ENCODE results near the gene PNO1. TPM values are rescaled to one million over a fixed set of nuclear protein-coding genes. Genes with fewer than 3 reads are reported as not detected.
A peak's percentile ranks its signal among the peaks of the same experiment; 100 is the strongest.

PNO1 gene
- total RNA-seq, 1 donor from 2014 or later, result 20.6 TPM

DNA sequence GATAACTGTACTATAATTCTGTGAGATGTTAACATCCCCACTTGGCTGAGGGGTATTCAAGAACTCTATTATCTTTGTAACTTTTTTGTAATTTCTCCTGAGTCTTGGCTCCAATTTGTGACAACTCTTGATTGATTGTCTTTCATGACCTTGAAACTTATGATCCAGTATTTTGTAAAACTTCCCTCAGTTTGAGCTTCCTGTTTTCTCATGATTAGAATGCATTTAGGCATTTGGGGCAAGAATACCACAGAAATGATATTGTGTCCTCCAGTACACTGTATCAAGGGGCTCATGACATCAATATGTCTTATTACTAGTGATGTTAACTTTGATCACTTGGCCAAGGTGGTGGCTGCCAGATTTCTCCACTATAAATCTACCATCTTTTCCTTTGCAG is 37.4 kb downstream of the PNO1 start:
- no peak overlapping the region for H3K4me3 Mint-ChIP-seq
- Histone ChIP-seq H4K20me1 (ENCODE audit: low read depth) (peaks cover 82% of the 10 kb centered on the region), H3K9me3 (ENCODE audit: low read depth) (no peaks in the 10 kb centered on the region), H3K4me1 (no peaks in the 10 kb centered on the region), H3K79me2 (ENCODE audit: low read depth) (peaks cover 99% of the 10 kb centered on the region), H3F3A (ENCODE audit: low read depth) (peaks cover 25% of the 10 kb centered on the region), H3K4me2 (no peak overlapping the region), H2AFZ (replicated peaks) (no peak overlapping the region), H3K4me3 (no peak overlapping the region), H3K27me3 (no peaks in the 10 kb centered on the region), H3K27ac (no peak overlapping the region), H3K36me3 (no peaks in the 10 kb centered on the region), H3K9ac (no peak overlapping the region)
- no peak overlapping the region for H3K27ac Mint-ChIP-seq
- H3K4me1 Mint-ChIP-seq, result no peaks in the 10 kb centered on the region
- no peak for DNase-seq (ENCODE audit: low spot score)
- H3K9me3 Mint-ChIP-seq, result no peaks in the 10 kb centered on the region
- peaks cover 3% of the 10 kb centered on the region for H3K36me3 Mint-ChIP-seq
- TF ChIP-seq EZH2phosphoT487 (IDR thresholded peaks at IDR 0.05), result no peak
- TF ChIP-seq EZH2 (IDR thresholded peaks at IDR 0.05), result no peak
- TF ChIP-seq, protein P1, sequence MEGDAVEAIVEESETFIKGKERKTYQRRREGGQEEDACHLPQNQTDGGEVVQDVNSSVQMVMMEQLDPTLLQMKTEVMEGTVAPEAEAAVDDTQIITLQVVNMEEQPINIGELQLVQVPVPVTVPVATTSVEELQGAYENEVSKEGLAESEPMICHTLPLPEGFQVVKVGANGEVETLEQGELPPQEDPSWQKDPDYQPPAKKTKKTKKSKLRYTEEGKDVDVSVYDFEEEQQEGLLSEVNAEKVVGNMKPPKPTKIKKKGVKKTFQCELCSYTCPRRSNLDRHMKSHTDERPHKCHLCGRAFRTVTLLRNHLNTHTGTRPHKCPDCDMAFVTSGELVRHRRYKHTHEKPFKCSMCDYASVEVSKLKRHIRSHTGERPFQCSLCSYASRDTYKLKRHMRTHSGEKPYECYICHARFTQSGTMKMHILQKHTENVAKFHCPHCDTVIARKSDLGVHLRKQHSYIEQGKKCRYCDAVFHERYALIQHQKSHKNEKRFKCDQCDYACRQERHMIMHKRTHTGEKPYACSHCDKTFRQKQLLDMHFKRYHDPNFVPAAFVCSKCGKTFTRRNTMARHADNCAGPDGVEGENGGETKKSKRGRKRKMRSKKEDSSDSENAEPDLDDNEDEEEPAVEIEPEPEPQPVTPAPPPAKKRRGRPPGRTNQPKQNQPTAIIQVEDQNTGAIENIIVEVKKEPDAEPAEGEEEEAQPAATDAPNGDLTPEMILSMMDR (IDR thresholded peaks at IDR 0.05), result no peak
- no peaks in the 10 kb centered on the region for H3K27me3 Mint-ChIP-seq (ENCODE audit: insufficient read depth, low read depth)

DNA sequence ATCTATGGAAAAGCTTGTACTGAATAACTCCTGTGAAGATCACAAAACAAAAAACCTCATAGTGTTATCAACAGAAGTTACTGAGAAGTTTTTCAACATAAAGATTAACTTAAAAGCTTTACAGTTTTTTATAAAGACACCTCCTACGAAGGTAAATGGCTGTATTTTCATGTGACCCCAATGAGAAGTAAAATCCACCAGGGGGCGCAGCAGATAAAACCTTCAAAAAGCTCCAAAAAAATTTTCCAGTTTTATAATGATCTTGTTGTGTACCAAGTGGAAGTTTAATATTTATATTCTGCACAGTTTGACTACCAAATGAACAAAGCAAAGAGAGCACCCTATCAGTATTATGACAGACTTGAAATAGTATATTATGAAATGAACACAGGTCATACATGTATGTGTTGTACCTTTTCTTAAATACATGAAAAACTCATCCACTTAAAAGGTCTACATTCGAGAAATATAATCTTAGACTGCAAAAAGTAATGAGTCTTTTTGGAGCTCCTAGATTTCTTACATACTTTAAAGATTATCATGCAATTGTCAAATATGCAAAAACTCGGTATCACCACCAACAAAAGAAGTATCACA is 38.5 kb downstream of the PNO1 start:
- DNase-seq (ENCODE audit: low spot score), result peak; percentile 50
- Mint-ChIP-seq H3K4me1 (no peaks in the 10 kb centered on the region), H3K9me3 (no peaks in the 10 kb centered on the region), H3K27ac (no peak overlapping the region), H3K36me3 (peaks cover 3% of the 10 kb centered on the region), H3K4me3 (no peak overlapping the region), H3K27me3 (ENCODE audit: insufficient read depth, low read depth) (no peaks in the 10 kb centered on the region)
- Histone ChIP-seq H2AFZ (replicated peaks) (no peak overlapping the region), H3K4me3 (no peak overlapping the region), H3K27ac (no peak overlapping the region), H3K4me1 (no peaks in the 10 kb centered on the region), H3K9ac (no peak overlapping the region), H3K36me3 (no peaks in the 10 kb centered on the region), H3K79me2 (ENCODE audit: low read depth) (peaks cover 99% of the 10 kb centered on the region), H3K4me2 (no peak overlapping the region), H3F3A (ENCODE audit: low read depth) (peaks cover 29% of the 10 kb centered on the region), H3K27me3 (no peaks in the 10 kb centered on the region), H4K20me1 (ENCODE audit: low read depth) (peaks cover 80% of the 10 kb centered on the region), H3K9me3 (ENCODE audit: low read depth) (no peaks in the 10 kb centered on the region)
- TF ChIP-seq, protein P1 (IDR thresholded peaks at IDR 0.05), result peak; percentile 71
- TF ChIP-seq EZH2phosphoT487 (IDR thresholded peaks at IDR 0.05) (no peak), EZH2 (IDR thresholded peaks at IDR 0.05) (no peak)

DNA sequence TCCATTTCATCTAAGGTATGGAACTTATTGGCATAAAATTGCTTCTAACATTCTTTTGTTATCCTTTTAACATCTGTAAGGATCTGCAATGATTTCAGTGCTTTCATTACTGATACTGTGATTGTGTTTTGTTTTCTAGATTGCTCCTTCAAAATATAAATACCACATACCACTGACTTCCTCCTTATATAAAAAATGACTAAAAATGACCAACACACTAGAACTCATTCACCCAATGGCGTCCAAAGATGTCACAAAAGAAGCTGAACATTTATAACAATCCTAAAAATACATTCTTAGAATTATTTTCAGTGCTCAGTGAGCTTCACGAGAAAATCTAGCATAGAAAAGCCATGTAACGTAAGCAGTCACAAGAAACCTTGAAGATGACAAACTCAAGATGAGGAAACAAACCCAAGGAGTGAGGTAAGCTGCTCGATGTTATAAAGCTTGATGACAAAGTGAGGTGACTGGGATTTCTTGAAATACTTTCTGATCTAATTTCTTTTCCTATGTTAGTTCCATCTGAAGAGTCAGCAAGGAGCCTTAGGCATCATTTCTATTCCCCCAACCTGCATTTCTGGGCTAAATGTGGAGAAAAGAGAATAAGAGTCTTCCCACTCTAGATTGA is 42.6 kb downstream of the PNO1 start:
- peaks cover 78% of the 10 kb centered on the region for H4K20me1 ChIP-seq (ENCODE audit: low read depth)
- no peak overlapping the region for H3K4me3 ChIP-seq
- Mint-ChIP-seq H3K36me3 (peaks cover 9% of the 10 kb centered on the region), H3K27ac (no peak overlapping the region), H3K4me3 (no peak overlapping the region), H3K4me1 (peaks cover 2% of the 10 kb centered on the region), H3K9me3 (no peaks in the 10 kb centered on the region), H3K27me3 (ENCODE audit: insufficient read depth, low read depth) (no peaks in the 10 kb centered on the region)
- no peaks in the 10 kb centered on the region for H3K27me3 ChIP-seq
- H3K36me3 ChIP-seq, result no peaks in the 10 kb centered on the region
- H3K4me2 ChIP-seq, result no peak overlapping the region
- no peak overlapping the region for H3K9ac ChIP-seq
- peaks cover 29% of the 10 kb centered on the region for H3F3A ChIP-seq (ENCODE audit: low read depth)
- no peaks in the 10 kb centered on the region for H3K9me3 ChIP-seq (ENCODE audit: low read depth)
- H2AFZ ChIP-seq (replicated peaks), result no peak overlapping the region
- DNase-seq (ENCODE audit: low spot score), result no peak
- H3K79me2 ChIP-seq (ENCODE audit: low read depth), result peaks cover 98% of the 10 kb centered on the region
- TF ChIP-seq, protein P1 (IDR thresholded peaks at IDR 0.05), result no peak
- no peak for TF ChIP-seq EZH2 (IDR thresholded peaks at IDR 0.05)
- no peak for TF ChIP-seq EZH2phosphoT487 (IDR thresholded peaks at IDR 0.05)
- H3K27ac ChIP-seq, result peak overlapping the region; percentile 22
- H3K4me1 ChIP-seq, result no peaks in the 10 kb centered on the region

All from neural progenitor cell (in vitro differentiated cells).